PC-3 (cell line): ENCODE data around the gene MDGA2. TPM values are rescaled to one million over a fixed set of nuclear protein-coding genes. Genes with fewer than 3 reads are reported as not detected.

ENCODE experiments used
- ATAC-seq: fragments of 200-7000 bp; cut with Tn5 transposase; 2 replicates; pipeline ENCODE4 v1.9.1; 2020; ENCODE audit warnings: mild to moderate bottlenecking, moderate library complexity
- BruUV-seq: library from RNA; stranded (reverse); fragments of 400-500 nt; replicated peaks from 2 replicates; lab custom pipeline; 2021; lab: Mats Ljungman, UMichigan
- CTCF ChIA-PET: fragments of 300-600 bp; sonication (Branson Sonifier 250); formaldehyde crosslinking; loops from one replicate; lab custom pipeline; 2022; ENCODE audit warnings: antibody characterized with exemption; lab: Charles Lee
- POLR2A ChIA-PET: fragments of 300-600 bp; sonication (Branson Sonifier 250); formaldehyde crosslinking; loops from one replicate; lab custom pipeline; 2022; ENCODE audit warnings: antibody characterized with exemption; ENCODE audit not compliant: unreplicated experiment; lab: Charles Lee
- DNase-seq: peaks from one replicate; pipeline ENCODE4 v3.0.0-alpha.2; 2015
- H2AFZ ChIP-seq: fragments of 300-600 bp; sonication (generic); 2 replicates; pipeline ENCODE4 v1.6.0; 2016; ENCODE audit warnings: antibody characterized with exemption, low read length
- H3F3A ChIP-seq: fragments of 300-600 bp; sonication (generic); one replicate; pipeline ENCODE4 v1.6.0; 2017; ENCODE audit warnings: antibody characterized with exemption, low read length, control low read depth, mild to moderate bottlenecking; ENCODE audit not compliant: unreplicated experiment
- H3K27ac ChIP-seq: fragments of 300-600 bp; sonication (generic); 2 replicates; pipeline ENCODE4 v1.5.1; 2016; ENCODE audit warnings: mild to moderate bottlenecking, low read length
- H3K27me3 ChIP-seq: fragments of 300-600 bp; sonication (generic); 2 replicates; pipeline ENCODE4 v1.6.1; 2016; ENCODE audit warnings: low read length, mixed read lengths
- H3K36me3 ChIP-seq: fragments of 300-600 bp; sonication (generic); 2 replicates; pipeline ENCODE4 v1.6.1; 2016; ENCODE audit warnings: low read depth, mixed run types, low read length, mixed read lengths
- H3K4me1 ChIP-seq: fragments of 300-600 bp; sonication (generic); 2 replicates; pipeline ENCODE4 v1.5.1; 2016; ENCODE audit warnings: low read length; ENCODE audit not compliant: insufficient read depth
- H3K4me2 ChIP-seq: fragments of 300-600 bp; sonication (generic); 2 replicates; pipeline ENCODE4 v1.6.0; 2016; ENCODE audit warnings: low read length
- H3K4me3 ChIP-seq: fragments of 300-600 bp; sonication (generic); 2 replicates; pipeline ENCODE4 v1.5.1; 2016; ENCODE audit warnings: mild to moderate bottlenecking, low read length, mixed read lengths
- H3K79me2 ChIP-seq: fragments of 300-600 bp; sonication (generic); 2 replicates; pipeline ENCODE4 v1.6.1; 2017; ENCODE audit warnings: low read length, mixed read lengths
- H3K9ac ChIP-seq: fragments of 300-600 bp; sonication (generic); 2 replicates; pipeline ENCODE4 v1.6.0; 2016; ENCODE audit warnings: mild to moderate bottlenecking, low read length
- H3K9me2 ChIP-seq: fragments of 300-600 bp; sonication (generic); replicated peaks from 2 replicates; pipeline ENCODE4 v1.6.1; 2016; ENCODE audit warnings: mixed run types, low read length, mixed read lengths
- H3K9me3 ChIP-seq: fragments of 300-600 bp; sonication (generic); 2 replicates; pipeline ENCODE4 v1.6.1; 2016; ENCODE audit warnings: low read length, mixed read lengths
- H4K20me1 ChIP-seq: fragments of 300-600 bp; sonication (generic); 2 replicates; pipeline ENCODE4 v1.6.1; 2016; ENCODE audit warnings: low read length, mixed read lengths
- EZH2 ChIP-seq: fragments of 300-600 bp; sonication (generic); IDR thresholded peaks from one replicate; pipeline ENCODE4 v1.6.1; 2017; ENCODE audit warnings: antibody characterized with exemption, mild to moderate bottlenecking, low read length; ENCODE audit not compliant: unreplicated experiment
- EZH2phosphoT487 ChIP-seq: fragments of 300-600 bp; sonication (generic); IDR thresholded peaks from 2 replicates; pipeline ENCODE4 v1.6.1; 2018; ENCODE audit warnings: mild to moderate bottlenecking, antibody characterized with exemption, low read length, borderline replicate concordance
- intact Hi-C: fragments of 100-400 bp; cut with micrococcal nuclease; formaldehyde crosslinking; loops from 2 replicates; pipeline ENCODE4 v1.9.0; 2023
- total RNA-seq: library from RNA; depleted of rRNA; stranded (reverse); fragments of >200 nt; gene quantifications from 2 replicates; pipeline ENCODE4 v1.2.3, GENCODE V29; 2014
- TF ChIP-seq, protein P1 (sequence below): fragments of 300-600 bp; sonication (generic); conservative IDR thresholded peaks from 2 replicates; pipeline ENCODE4 v1.5.1; 2017; ENCODE audit warnings: antibody characterized with exemption, low read depth, mild to moderate bottlenecking, low read length

Gene MDGA2
- total RNA-seq, 1 experiment from 2014 or later = 0.04 TPM

DNA sequence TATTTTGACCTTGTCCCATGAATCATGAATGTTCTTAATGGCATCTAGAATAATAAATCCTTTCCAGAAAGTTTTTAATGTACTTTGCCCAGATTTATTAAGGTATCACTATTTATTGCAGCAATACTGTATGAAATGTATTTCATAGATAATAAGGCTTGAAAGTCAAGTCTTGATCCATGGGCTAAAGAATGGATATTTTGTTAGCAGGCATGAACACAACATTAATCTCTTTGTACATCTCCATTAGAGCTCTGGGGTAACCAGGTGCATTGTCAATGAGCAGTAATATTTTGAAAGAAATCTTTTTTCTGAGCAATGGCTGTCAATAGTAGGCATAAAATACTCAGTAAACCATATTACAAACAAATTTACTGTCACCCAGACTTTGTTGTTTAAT lies 882.3 kb downstream of the MDGA2 start:
- POLR2A ChIA-PET = no interaction called here
- H3K79me2 ChIP-seq = no peaks in the 10 kb centered on the region
- CTCF ChIA-PET = no interaction called here
- H3K27ac ChIP-seq = no peak overlapping the region
- H3K9ac ChIP-seq = no peak overlapping the region
- no peaks in the 10 kb centered on the region for H3F3A ChIP-seq
- intact Hi-C loops = no loop called here
- no TSS peak for BruUV-seq
- no peaks in the 10 kb centered on the region for H3K9me2 ChIP-seq
- no peak for DNase-seq
- TF ChIP-seq EZH2phosphoT487 (no peak), EZH2 (no peak)
- TF ChIP-seq, protein P1, sequence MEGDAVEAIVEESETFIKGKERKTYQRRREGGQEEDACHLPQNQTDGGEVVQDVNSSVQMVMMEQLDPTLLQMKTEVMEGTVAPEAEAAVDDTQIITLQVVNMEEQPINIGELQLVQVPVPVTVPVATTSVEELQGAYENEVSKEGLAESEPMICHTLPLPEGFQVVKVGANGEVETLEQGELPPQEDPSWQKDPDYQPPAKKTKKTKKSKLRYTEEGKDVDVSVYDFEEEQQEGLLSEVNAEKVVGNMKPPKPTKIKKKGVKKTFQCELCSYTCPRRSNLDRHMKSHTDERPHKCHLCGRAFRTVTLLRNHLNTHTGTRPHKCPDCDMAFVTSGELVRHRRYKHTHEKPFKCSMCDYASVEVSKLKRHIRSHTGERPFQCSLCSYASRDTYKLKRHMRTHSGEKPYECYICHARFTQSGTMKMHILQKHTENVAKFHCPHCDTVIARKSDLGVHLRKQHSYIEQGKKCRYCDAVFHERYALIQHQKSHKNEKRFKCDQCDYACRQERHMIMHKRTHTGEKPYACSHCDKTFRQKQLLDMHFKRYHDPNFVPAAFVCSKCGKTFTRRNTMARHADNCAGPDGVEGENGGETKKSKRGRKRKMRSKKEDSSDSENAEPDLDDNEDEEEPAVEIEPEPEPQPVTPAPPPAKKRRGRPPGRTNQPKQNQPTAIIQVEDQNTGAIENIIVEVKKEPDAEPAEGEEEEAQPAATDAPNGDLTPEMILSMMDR = no peak
- 0 out of 2 replicates have a peak, but pooled peaks cover 2% of the 10 kb centered on the region for H3K9me3 ChIP-seq
- no peak for ATAC-seq
- H2AFZ ChIP-seq = no peak overlapping the region
- H3K4me2 ChIP-seq = no peak overlapping the region
- H4K20me1 ChIP-seq = no peaks in the 10 kb centered on the region
- H3K27me3 ChIP-seq = no peaks in the 10 kb centered on the region
- no peaks in the 10 kb centered on the region for H3K4me1 ChIP-seq
- H3K36me3 ChIP-seq = no peaks in the 10 kb centered on the region
- H3K4me3 ChIP-seq = no peak overlapping the region
